HG02678 (cell line): ENCODE measurements around the gene PP2D1.
A peak's percentile ranks its signal among the peaks of the same experiment; 100 is the strongest.
"Not testable (repeated sequence)": the region's sequence is repeated elsewhere in the genome, so short reads cannot be mapped to it uniquely, and the experiment has no call there.

Experiments used
- ATAC-seq: cut with Tn5 transposase; IDR thresholded peaks from one replicate; pipeline ENCODE4 v1.9.1; 2021; ENCODE audit warnings: mild to moderate bottlenecking, moderate library complexity; ENCODE audit not compliant: unreplicated experiment

Gene PP2D1

GRCh38 chr3:20012164-20012563, at the start of gene PP2D1:
PP2D1 (minus strand) TSS chr3:20012264; CDS start chr3:20012072, 192 bp downstream.
- ATAC-seq = no peak

- peak; percentile 79 for ATAC-seq
These were observed 49.1 kb upstream of the PP2D1 start for GRCh38 chr3:20060974-20061685.

GRCh38 chr3:20059929-20060328, 47.9 kb upstream of the PP2D1 start:
- no peak for ATAC-seq

- no peak for ATAC-seq
These were observed 45.6 kb upstream of the PP2D1 start for GRCh38 chr3:20057612-20058180.

GRCh38 chr3:20056725-20057611, 44.9 kb upstream of the PP2D1 start:
- peak; percentile 35 for ATAC-seq

GRCh38 chr3:20055842-20056241, 43.8 kb upstream of the PP2D1 start:
- ATAC-seq = no peak

- ATAC-seq = peak; percentile 16
These were observed 43.1 kb upstream of the PP2D1 start for GRCh38 chr3:20055020-20055775.

- peak; percentile 77 for ATAC-seq
These were observed 42.5 kb upstream of the PP2D1 start for GRCh38 chr3:20054549-20054987.

GRCh38 chr3:20052851-20053250, 40.8 kb upstream of the PP2D1 start:
- ATAC-seq = no peak

- ATAC-seq = no peak
These were observed 39.2 kb upstream of the PP2D1 start for GRCh38 chr3:20051123-20051806.

- ATAC-seq = peak; percentile 25
These were observed 36.2 kb upstream of the PP2D1 start for GRCh38 chr3:20047976-20048883.

- ATAC-seq = no peak
These were observed 35.3 kb upstream of the PP2D1 start for GRCh38 chr3:20047341-20047779.

- no peak for ATAC-seq
These were observed 34.5 kb upstream of the PP2D1 start for GRCh38 chr3:20046556-20046955.

- ATAC-seq = not testable (repeated sequence)
These were observed 33.1 kb upstream of the PP2D1 start for GRCh38 chr3:20045141-20045540.

GRCh38 chr3:20043825-20044224, 31.8 kb upstream of the PP2D1 start:
- ATAC-seq = no peak

- peak; percentile 28 for ATAC-seq
These were observed 31.3 kb upstream of the PP2D1 start for GRCh38 chr3:20043396-20043795.

- no peak for ATAC-seq
These were observed 30.3 kb upstream of the PP2D1 start for GRCh38 chr3:20042331-20042730.

- ATAC-seq = peak; percentile 37
These were observed 29.2 kb upstream of the PP2D1 start for GRCh38 chr3:20041197-20041780.
